Osteoblast (primary cell): Measurements from ENCODE around the gene PHLPP1. TPM values are rescaled to one million over a fixed set of nuclear protein-coding genes. Genes with fewer than 3 reads are reported as not detected.

ENCODE experiments used
- DNase-seq: peaks from one replicate; pipeline ENCODE4 v3.0.0; 2011; ENCODE audit warnings: low spot score, mixed read lengths; ENCODE audit not compliant: insufficient read length; ENCODE audit errors: missing footprints
- H2AFZ ChIP-seq: 2 replicates; pipeline ENCODE4 v1.6.0; 2011; ENCODE audit warnings: mild to moderate bottlenecking, low read length
- H3K27ac ChIP-seq: 2 replicates; pipeline ENCODE4 v1.5.1; 2011; ENCODE audit warnings: mild to moderate bottlenecking, low read depth, low read length, moderate library complexity
- H3K27me3 ChIP-seq: 2 replicates; pipeline ENCODE4 v1.6.0; 2012; ENCODE audit warnings: mild to moderate bottlenecking, control low read depth, inconsistent platforms, low read length, moderate library complexity; ENCODE audit not compliant: insufficient read depth
- H3K36me3 ChIP-seq: 2 replicates; pipeline ENCODE4 v1.5.1; 2011; ENCODE audit warnings: mild to moderate bottlenecking, low read length, control low read depth, moderate library complexity; ENCODE audit not compliant: insufficient read depth
- H3K4me1 ChIP-seq: 2 replicates; pipeline ENCODE4 v1.5.1; 2011; ENCODE audit warnings: mild to moderate bottlenecking, low read length, control low read depth, moderate library complexity; ENCODE audit not compliant: insufficient read depth
- H3K4me2 ChIP-seq: 2 replicates; pipeline ENCODE4 v1.6.0; 2011; ENCODE audit warnings: mild to moderate bottlenecking, low read length; ENCODE audit not compliant: insufficient read depth
- H3K4me3 ChIP-seq: fragments of 200-600 bp; sonication (generic); 3 replicates; pipeline ENCODE4 v1.5.1; 2012; ENCODE audit warnings: mild to moderate bottlenecking, low read length, inconsistent platforms; ENCODE audit not compliant: insufficient read depth
- H3K79me2 ChIP-seq: 2 replicates; pipeline ENCODE4 v1.6.0; 2012; ENCODE audit warnings: mild to moderate bottlenecking, low read length, control low read depth, inconsistent platforms; ENCODE audit not compliant: insufficient read depth
- H3K9me3 ChIP-seq: 2 replicates; pipeline ENCODE4 v1.5.1; 2011; ENCODE audit warnings: low read depth, low read length, control low read depth
- H4K20me1 ChIP-seq: 2 replicates; pipeline ENCODE4 v1.6.0; 2012; ENCODE audit warnings: mild to moderate bottlenecking, low read length, control low read depth; ENCODE audit not compliant: insufficient read depth
- total RNA-seq: library from RNA; depleted of rRNA; stranded (reverse); fragments of >200 nt; gene quantifications from 2 replicates; pipeline ENCODE4 v1.2.3, GENCODE V29; 2012
- TF ChIP-seq, protein P1 (sequence below): IDR thresholded peaks from 2 replicates; pipeline ENCODE4 v1.5.1; 2011; ENCODE audit warnings: mild to moderate bottlenecking, low read depth, low read length, moderate library complexity; ENCODE audit errors: extremely low read depth

Gene PHLPP1
- total RNA-seq, 1 donor = 6.9 TPM

DNA sequence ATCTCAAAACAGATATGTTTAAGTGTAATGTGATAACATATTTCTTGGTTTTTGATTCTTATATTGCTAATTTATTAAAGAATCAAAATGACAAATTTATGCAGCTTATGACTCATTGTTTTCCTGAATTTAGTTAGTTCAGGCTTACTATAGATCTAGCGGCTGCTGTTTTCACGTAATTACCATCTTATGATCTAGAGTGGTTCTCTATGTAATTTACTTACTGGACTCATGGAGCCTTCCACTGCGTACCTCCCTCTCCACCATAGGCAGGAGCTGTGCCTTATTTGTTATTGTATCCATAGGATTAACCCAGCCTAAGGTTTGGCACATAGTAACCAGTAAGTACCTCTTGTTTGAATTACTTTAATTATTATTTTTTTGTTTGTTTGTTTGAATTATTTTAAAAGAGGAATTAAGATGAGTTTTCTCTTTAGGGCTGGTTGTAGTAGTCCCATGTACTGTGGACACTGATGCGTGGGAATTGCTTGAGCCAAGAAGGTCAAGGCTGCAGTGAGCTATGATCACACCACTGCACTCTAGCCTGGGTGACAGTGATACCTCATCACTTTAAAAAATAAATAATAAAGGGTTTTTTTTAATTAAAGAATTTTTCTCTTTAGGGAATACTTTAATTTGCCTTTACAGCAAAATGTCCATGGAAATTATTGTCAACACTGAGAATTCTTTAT lies 165.5 kb downstream of the PHLPP1 start:
- TF ChIP-seq, protein P1, sequence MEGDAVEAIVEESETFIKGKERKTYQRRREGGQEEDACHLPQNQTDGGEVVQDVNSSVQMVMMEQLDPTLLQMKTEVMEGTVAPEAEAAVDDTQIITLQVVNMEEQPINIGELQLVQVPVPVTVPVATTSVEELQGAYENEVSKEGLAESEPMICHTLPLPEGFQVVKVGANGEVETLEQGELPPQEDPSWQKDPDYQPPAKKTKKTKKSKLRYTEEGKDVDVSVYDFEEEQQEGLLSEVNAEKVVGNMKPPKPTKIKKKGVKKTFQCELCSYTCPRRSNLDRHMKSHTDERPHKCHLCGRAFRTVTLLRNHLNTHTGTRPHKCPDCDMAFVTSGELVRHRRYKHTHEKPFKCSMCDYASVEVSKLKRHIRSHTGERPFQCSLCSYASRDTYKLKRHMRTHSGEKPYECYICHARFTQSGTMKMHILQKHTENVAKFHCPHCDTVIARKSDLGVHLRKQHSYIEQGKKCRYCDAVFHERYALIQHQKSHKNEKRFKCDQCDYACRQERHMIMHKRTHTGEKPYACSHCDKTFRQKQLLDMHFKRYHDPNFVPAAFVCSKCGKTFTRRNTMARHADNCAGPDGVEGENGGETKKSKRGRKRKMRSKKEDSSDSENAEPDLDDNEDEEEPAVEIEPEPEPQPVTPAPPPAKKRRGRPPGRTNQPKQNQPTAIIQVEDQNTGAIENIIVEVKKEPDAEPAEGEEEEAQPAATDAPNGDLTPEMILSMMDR = no peak
- Histone ChIP-seq H3K4me2 (no peak overlapping the region), H3K27ac (no peak overlapping the region), H3K4me3 (no peak overlapping the region), H2AFZ (no peak overlapping the region), H3K36me3 (no peaks in the 10 kb centered on the region), H3K4me1 (peaks cover 34% of the 10 kb centered on the region), H3K27me3 (no peaks in the 10 kb centered on the region), H3K9me3 (no peaks in the 10 kb centered on the region), H3K79me2 (no peaks in the 10 kb centered on the region), H4K20me1 (no peaks in the 10 kb centered on the region)
- DNase-seq = no peak

DNA sequence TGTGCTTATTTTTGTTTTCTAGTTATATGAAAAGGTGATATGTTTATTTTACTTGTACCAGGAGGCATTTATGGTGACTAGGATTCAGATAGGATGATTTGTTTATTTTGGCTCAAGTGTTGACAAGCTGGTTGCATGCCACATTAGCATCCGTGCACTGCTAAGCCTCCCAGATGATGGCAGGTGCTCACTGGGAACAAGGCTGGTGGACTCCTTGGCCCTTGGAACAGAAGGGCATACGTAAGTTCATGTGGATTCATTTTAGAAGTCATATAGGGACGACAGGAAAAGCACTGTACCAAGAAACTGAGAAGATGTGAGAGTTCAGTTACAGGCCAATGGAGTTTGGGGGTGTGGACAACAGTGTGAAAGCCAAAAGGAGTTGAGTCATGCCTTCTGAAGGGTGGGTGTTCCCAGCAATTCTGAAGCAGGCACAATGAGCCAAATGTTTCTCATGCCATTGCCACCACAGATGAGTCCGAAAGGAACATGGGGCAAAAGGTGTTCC lies 166.2 kb downstream of the PHLPP1 start:
- H3K79me2 ChIP-seq = no peaks in the 10 kb centered on the region
- peak; percentile 91 for DNase-seq
- H3K4me2 ChIP-seq = peak overlapping the region; percentile 88
- H2AFZ ChIP-seq = peak overlapping the region; percentile 85
- peak overlapping the region; percentile 64 for H3K4me3 ChIP-seq
- TF ChIP-seq, protein P1 = no peak
- no peaks in the 10 kb centered on the region for H4K20me1 ChIP-seq
- H3K36me3 ChIP-seq = no peaks in the 10 kb centered on the region
- H3K4me1 ChIP-seq = peaks cover 32% of the 10 kb centered on the region
- no peaks in the 10 kb centered on the region for H3K9me3 ChIP-seq
- no peaks in the 10 kb centered on the region for H3K27me3 ChIP-seq
- H3K27ac ChIP-seq = peak overlapping the region; percentile 69

DNA sequence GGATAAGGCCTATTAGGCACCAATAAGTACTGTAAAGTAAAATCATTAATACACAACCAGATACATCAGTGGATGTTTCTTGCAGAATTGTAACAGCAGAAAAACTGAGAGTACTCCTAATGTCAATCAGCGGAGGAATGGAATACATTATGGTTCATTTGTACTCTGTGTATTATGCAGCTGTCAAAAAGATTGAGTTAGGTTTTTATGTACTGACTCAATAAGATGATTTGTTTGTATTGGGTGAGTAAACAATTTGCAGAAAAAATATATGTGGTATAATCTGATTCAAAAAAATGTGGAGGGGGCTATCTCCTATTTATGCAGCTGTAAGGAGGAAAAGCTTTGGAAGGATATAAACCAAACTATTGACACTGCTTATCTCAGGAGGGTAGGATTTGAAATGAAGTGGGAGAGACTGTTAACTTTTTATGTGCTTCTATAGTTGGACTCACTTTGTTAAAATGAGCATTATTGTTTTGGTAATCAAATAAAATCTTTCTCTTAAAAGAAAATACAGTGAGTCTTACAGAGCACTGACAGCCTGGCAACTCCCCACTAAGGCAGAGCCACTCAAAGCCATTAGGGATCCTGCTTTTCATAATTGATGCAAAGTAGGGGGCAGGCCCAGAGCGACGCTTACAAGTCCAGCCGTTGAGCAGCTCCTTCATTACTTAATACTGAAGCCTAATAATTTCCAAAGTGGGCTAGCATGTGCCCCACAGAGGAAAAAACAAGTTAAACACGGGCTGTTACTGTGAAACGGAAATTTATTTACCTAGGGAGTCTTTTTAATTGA lies 168.8 kb downstream of the PHLPP1 start:
- Histone ChIP-seq H3K27ac (no peak overlapping the region), H3K4me3 (no peak overlapping the region), H3K27me3 (no peaks in the 10 kb centered on the region), H3K36me3 (no peaks in the 10 kb centered on the region), H2AFZ (no peak overlapping the region), H4K20me1 (no peaks in the 10 kb centered on the region), H3K79me2 (no peaks in the 10 kb centered on the region), H3K4me2 (no peak overlapping the region), H3K4me1 (peaks cover 8% of the 10 kb centered on the region), H3K9me3 (no peaks in the 10 kb centered on the region)
- TF ChIP-seq, protein P1 = no peak
- DNase-seq = no peak

DNA sequence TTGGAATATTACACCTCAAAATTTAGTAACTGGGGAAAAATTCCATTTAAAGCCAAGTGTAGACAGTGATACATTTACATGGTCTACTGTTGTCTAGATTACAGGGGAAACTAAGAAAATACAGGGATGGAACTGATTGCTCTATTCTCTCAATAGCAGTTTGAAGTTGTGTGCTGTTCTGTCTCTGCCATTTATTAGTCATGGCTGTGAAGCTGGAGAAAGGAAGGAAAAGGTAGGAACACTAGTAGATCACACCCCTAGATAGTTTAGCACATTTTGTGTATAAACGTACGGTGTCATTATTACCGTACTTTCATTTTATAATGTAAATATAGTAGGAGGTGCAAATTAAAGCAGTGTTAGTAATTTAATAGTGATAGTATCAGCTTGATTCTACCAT lies 170.5 kb downstream of the PHLPP1 start:
- H3K27me3 ChIP-seq = no peaks in the 10 kb centered on the region
- H3K27ac ChIP-seq = no peak overlapping the region
- H3K4me2 ChIP-seq = no peak overlapping the region

More for the DNA sequence above, 170.5 kb downstream of the PHLPP1 start:
- no peaks in the 10 kb centered on the region for H3K9me3 ChIP-seq
- no peak overlapping the region for H2AFZ ChIP-seq
- no peaks in the 10 kb centered on the region for H3K36me3 ChIP-seq
- H3K4me3 ChIP-seq = no peak overlapping the region
- peaks cover 8% of the 10 kb centered on the region for H3K4me1 ChIP-seq
- no peaks in the 10 kb centered on the region for H3K79me2 ChIP-seq
- no peak for DNase-seq
- TF ChIP-seq, protein P1 = no peak
- H4K20me1 ChIP-seq = no peaks in the 10 kb centered on the region
